HepG2 (cell line): ENCODE data around the gene TIMM23. TPM values are rescaled to one million over a fixed set of nuclear protein-coding genes. Genes with fewer than 3 reads are reported as not detected.

Source experiments
- BCL6 ChIP-seq: IDR thresholded peaks from 2 replicates; pipeline ENCODE4 v1.6.1; 2016; ENCODE audit warnings: missing genetic modification reagents, missing compliant biosample characterization
- FOXJ3 ChIP-seq: sonication (generic); formaldehyde crosslinking; IDR thresholded peaks from 2 replicates; pipeline ENCODE4 v1.4.0; 2020; ENCODE audit warnings: missing genetic modification reagents, mild to moderate bottlenecking, borderline replicate concordance
- GATA4 ChIP-seq: sonication (generic); IDR thresholded peaks from 2 replicates; pipeline ENCODE4 v1.6.1; 2016; ENCODE audit warnings: antibody characterized with exemption, low read depth, borderline replicate concordance
- HMGXB3 ChIP-seq: sonication (generic); formaldehyde crosslinking; IDR thresholded peaks from 2 replicates; pipeline ENCODE4 v1.4.0; 2020; ENCODE audit warnings: missing genetic modification reagents, borderline replicate concordance
- JDP2 ChIP-seq: sonication (generic); formaldehyde crosslinking; IDR thresholded peaks from 2 replicates; pipeline ENCODE4 v1.8.1; 2022; ENCODE audit warnings: missing genetic modification reagents, borderline replicate concordance
- PLRG1 ChIP-seq: fragments of 450-650 bp; conservative IDR thresholded peaks from 2 replicates; pipeline ENCODE4 v1.6.1; 2016
- RAD51 ChIP-seq: fragments of 450-650 bp; IDR thresholded peaks from 2 replicates; pipeline ENCODE4 v1.6.1; 2016; ENCODE audit warnings: borderline replicate concordance
- SIN3B ChIP-seq: fragments of 150-350 bp; IDR thresholded peaks from 2 replicates; pipeline ENCODE4 v1.6.1; 2014; ENCODE audit warnings: low read length
- SOX13 ChIP-seq, 3 experiments: fragments of 450-650 bp in 1 of 3; sonication (generic) in 1 of 3; formaldehyde crosslinking in 1 of 3; IDR thresholded peaks in 2 of 3; conservative IDR thresholded peaks in 1 of 3; 2 replicates each; pipeline versions ENCODE4 v1.5.0 to v1.6.1; 2016 to 2020; ENCODE audit warnings: antibody characterized with exemption in 1 of 3, mild to moderate bottlenecking in 1 of 3, missing compliant biosample characterization in 1 of 3, missing genetic modification reagents in 1 of 3, moderate library complexity in 1 of 3
- SPEN ChIP-seq: sonication (generic); formaldehyde crosslinking; IDR thresholded peaks from 2 replicates; pipeline ENCODE4 v1.5.1; 2020; ENCODE audit warnings: low read depth, mild to moderate bottlenecking, missing genetic modification reagents
- XBP1 ChIP-seq: sonication (generic); formaldehyde crosslinking; IDR thresholded peaks from 2 replicates; pipeline ENCODE4 v1.5.0; 2020; ENCODE audit warnings: missing genetic modification reagents
- ZBTB37 ChIP-seq: sonication (generic); formaldehyde crosslinking; IDR thresholded peaks from 2 replicates; pipeline ENCODE4 v1.4.0; 2020; ENCODE audit warnings: mild to moderate bottlenecking, missing genetic modification reagents
- ZNF282 ChIP-seq: fragments of 450-650 bp; IDR thresholded peaks from 2 replicates; pipeline ENCODE4 v1.6.1; 2018; ENCODE audit not compliant: partially characterized antibody
- ZNF326 ChIP-seq: sonication (generic); formaldehyde crosslinking; IDR thresholded peaks from 2 replicates; pipeline ENCODE4 v1.4.0; 2020; ENCODE audit warnings: missing genetic modification reagents, borderline replicate concordance
- ZNF713 ChIP-seq: sonication (generic); formaldehyde crosslinking; IDR thresholded peaks from 2 replicates; pipeline ENCODE4 v1.4.0; 2020; ENCODE audit warnings: mild to moderate bottlenecking, missing genetic modification reagents
- ZSCAN31 ChIP-seq: sonication (generic); formaldehyde crosslinking; IDR thresholded peaks from 2 replicates; pipeline ENCODE4 v1.5.0; 2020; ENCODE audit warnings: low read depth, mild to moderate bottlenecking, missing genetic modification reagents
- polyA plus RNA-seq, 8 experiments: library from polyadenylated mRNA; depleted of rRNA in 3 of 8; stranded (reverse) in 7 of 8; unstranded in 1 of 8; fragments of >200 nt; fragmentation: Illumina TruSeq in 4 of 8; extraction: Trizol in 4 of 8; gene quantifications; 2 replicates each; pipeline versions ENCODE4 v1.2.1 to v1.2.3, GENCODE V29; 2011 to 2016; ENCODE audit warnings: low read depth in 4 of 8, missing spikeins in 1 of 8, mixed read lengths in 1 of 8; ENCODE audit not compliant: insufficient read depth in 1 of 8
- total RNA-seq, 5 experiments: library from RNA; depleted of rRNA; stranded (reverse); fragments of >200 nt; fragmentation: Illumina TruSeq; extraction: Trizol; gene quantifications; 2 replicates each; pipeline ENCODE4 v1.2.3, GENCODE V29; 2016; ENCODE audit warnings: low read depth in 1 of 5
- TF ChIP-seq, protein P1 (sequence below): sonication (generic); formaldehyde crosslinking; IDR thresholded peaks from 2 replicates; pipeline ENCODE4 v1.4.0; 2020; ENCODE audit warnings: missing genetic modification reagents, borderline replicate concordance
- TF ChIP-seq, protein P2 (sequence below): sonication (generic); formaldehyde crosslinking; IDR thresholded peaks from 2 replicates; pipeline ENCODE4 v1.9.0; 2021; ENCODE audit warnings: missing genetic modification reagents, borderline replicate concordance

The TIMM23 gene
- total and polyA plus RNA-seq, 2 of the 13 experiments (the other 11 are each of a cell fraction or from before 2014, with no cell fraction given): 80.2 to 98.6 TPM

GRCh38 chr10:46022978-46023702 lies 50.9 kb downstream of the TIMM23 start (continued):
- TF ChIP-seq HMGXB3 (CRISPR knock-in tag) (peak; percentile 65; the same call in 1 of the 2 replicates), BCL6 (CRISPR knock-in tag) (peak; percentile 81), GATA4 (peak; percentile 78), ZSCAN31 (CRISPR knock-in tag) (0 out of 2 replicates have a peak, but pooled peaks have one; percentile 95), ZNF282 (no peak), XBP1 (CRISPR knock-in tag) (no peak), SPEN (peak; percentile 92), RAD51 (no peak), SOX13 (IDR thresholded peaks at IDR 0.05) (no peak), SOX13 (CRISPR knock-in tag; conservative IDR thresholded peaks at IDR 0.05 in 1 of 2, IDR thresholded peaks at IDR 0.05 in 1 of 2) (peak in 1 of 2 experiments; percentile 76; a peak in 2 of 4 replicates), ZBTB37 (no peak), ZNF713 (no peak), JDP2 (CRISPR knock-in tag) (no peak; the same call in 1 of the 2 replicates), SIN3B (no peak), ZNF326 (CRISPR knock-in tag) (no peak; the same call in 1 of the 2 replicates), FOXJ3 (peak; percentile 71; the same call in 1 of the 2 replicates), PLRG1 (no peak)
- TF ChIP-seq, protein P1, sequence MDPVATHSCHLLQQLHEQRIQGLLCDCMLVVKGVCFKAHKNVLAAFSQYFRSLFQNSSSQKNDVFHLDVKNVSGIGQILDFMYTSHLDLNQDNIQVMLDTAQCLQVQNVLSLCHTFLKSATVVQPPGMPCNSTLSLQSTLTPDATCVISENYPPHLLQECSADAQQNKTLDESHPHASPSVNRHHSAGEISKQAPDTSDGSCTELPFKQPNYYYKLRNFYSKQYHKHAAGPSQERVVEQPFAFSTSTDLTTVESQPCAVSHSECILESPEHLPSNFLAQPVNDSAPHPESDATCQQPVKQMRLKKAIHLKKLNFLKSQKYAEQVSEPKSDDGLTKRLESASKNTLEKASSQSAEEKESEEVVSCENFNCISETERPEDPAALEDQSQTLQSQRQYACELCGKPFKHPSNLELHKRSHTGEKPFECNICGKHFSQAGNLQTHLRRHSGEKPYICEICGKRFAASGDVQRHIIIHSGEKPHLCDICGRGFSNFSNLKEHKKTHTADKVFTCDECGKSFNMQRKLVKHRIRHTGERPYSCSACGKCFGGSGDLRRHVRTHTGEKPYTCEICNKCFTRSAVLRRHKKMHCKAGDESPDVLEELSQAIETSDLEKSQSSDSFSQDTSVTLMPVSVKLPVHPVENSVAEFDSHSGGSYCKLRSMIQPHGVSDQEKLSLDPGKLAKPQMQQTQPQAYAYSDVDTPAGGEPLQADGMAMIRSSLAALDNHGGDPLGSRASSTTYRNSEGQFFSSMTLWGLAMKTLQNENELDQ: no peak
- TF ChIP-seq, protein P2, sequence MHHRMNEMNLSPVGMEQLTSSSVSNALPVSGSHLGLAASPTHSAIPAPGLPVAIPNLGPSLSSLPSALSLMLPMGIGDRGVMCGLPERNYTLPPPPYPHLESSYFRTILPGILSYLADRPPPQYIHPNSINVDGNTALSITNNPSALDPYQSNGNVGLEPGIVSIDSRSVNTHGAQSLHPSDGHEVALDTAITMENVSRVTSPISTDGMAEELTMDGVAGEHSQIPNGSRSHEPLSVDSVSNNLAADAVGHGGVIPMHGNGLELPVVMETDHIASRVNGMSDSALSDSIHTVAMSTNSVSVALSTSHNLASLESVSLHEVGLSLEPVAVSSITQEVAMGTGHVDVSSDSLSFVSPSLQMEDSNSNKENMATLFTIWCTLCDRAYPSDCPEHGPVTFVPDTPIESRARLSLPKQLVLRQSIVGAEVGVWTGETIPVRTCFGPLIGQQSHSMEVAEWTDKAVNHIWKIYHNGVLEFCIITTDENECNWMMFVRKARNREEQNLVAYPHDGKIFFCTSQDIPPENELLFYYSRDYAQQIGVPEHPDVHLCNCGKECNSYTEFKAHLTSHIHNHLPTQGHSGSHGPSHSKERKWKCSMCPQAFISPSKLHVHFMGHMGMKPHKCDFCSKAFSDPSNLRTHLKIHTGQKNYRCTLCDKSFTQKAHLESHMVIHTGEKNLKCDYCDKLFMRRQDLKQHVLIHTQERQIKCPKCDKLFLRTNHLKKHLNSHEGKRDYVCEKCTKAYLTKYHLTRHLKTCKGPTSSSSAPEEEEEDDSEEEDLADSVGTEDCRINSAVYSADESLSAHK (CRISPR knock-in tag): no peak
